ENCODE results near the gene ATP6V1C2.

GRCh38 chr2:10826026-10826425 lies 104.6 kb downstream of the ATP6V1C2 start:
- TF ChIP-seq FOXA1 (IDR thresholded peaks at IDR 0.05) (no peak), FOXM1 (IDR thresholded peaks at IDR 0.05; ENCODE audit: borderline replicate concordance) (no peak)
